GM19468 (cell line): ENCODE data around the gene CRADD.
A peak's percentile ranks its signal among the peaks of the same experiment; 100 is the strongest.

Source experiments
- ATAC-seq: cut with Tn5 transposase; IDR thresholded peaks from one replicate; pipeline ENCODE4 v1.9.1; 2021; ENCODE audit warnings: mild to moderate bottlenecking, moderate library complexity, moderate number of reproducible peaks; ENCODE audit not compliant: unreplicated experiment; ENCODE audit errors: extremely low read depth

Gene CRADD

DNA sequence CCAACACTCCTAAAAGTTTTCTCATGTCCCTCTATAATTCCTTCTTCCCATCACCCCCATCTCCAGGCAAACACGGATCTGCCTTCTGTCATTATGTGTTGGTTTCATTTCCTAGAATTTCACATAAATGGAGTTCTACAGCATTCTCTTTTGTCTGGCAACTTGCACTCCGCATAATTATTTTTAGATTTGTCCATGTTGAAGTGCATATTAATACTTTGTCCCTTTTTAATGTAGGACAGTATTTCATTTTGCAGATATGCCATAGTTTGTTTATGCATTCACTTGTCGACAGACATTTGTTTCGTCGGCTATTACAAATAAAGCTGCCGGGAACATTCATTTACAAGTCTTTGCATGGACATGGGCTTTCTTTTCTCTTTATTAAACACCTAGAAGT is 150.0 kb downstream of the CRADD start:
- no peak for ATAC-seq

DNA sequence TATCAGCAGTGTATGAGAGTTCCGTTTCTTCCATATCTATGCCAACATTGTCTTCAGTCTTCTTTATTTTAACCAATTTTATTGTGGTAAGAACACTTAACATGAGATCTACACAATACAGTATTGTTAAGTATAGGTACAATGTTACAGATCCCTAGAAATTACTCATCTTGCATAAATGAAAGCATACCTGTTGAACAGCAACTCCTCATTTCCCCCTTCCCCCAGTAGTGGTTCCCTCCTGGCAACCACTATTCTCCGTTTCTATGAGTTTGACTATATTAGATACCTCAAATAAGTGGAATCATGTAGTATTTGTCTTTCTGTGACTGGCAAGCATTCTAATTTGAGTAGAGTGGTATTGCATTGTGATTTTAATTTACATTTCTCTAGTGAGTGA is 150.5 kb downstream of the CRADD start:
- no peak for ATAC-seq

DNA sequence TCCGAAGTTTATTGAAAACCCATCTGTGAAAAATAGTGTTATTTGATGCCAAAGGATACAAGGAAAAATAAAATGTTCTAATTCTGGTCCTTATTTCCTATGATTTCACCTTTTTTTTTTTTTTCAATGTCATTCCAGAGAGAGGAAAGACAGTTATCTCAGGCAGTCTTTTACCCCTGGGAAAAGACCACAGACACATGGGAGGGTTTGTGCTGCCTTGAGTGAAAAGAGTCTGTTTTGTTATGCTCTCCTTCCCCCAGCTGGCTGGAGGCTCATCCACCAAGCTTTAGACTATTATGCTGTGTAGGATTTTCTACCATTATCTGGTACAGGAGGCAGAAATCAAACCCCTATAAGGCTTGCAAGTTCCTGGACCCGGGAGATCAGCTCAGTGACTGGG is 151.8 kb downstream of the CRADD start:
- ATAC-seq, result no peak

DNA sequence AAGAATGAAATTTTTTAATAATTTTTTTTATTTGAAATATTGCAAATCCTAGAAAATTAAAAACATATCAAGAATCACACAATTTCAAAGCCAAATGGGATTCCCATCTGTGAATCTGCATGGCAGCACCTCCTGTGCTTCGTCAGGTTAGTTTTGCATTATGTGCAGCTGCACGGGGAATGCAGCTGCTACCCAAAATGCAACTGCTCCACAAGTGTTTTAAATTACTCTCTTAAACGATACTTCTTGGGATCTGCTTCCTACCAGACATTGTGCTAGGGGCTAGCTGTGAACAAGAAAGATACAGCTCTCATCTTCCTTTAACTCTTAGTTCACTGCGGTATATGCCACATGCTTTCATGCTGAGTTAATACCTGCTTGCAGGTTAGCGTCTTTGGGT is 154.2 kb downstream of the CRADD start:
- ATAC-seq, result no peak

DNA sequence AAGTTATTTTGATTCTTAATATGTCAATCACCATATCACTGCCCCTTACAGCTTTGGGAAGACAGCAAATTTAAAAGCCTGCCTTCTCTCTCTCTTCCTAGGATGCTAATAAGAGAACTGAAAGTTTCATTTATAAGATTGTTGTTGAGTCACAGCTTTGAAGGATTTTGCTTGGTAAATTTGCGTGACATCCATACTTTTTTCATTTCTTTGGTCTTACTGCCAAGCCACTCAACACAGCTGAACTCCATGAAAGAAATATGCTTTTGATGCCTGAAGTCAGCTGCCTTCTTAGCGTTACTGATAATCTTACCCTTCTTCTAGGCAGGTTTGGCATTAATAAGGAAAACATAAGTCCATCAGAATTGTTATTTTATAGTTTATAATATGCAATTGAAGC is 155.0 kb downstream of the CRADD start:
- ATAC-seq, result no peak

DNA sequence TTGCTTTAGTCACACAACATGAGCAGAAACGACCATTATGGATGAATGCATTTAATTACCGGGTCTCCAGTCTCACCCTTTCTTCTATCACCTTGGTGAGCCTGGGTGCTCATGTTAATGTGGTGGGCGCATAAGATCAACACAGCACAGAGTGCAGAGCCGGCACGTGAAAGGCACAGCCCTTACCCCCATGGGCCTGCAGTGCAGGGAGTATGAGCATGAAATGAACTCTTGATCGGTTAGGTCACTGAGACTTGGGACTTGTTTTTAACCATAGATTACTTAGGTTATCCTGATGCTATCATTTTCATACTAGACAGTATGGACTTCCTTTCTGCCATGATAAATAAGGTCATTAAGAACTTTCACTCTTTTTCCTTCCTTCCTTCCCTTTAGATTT is 156.8 kb downstream of the CRADD start:
- ATAC-seq, result no peak

DNA sequence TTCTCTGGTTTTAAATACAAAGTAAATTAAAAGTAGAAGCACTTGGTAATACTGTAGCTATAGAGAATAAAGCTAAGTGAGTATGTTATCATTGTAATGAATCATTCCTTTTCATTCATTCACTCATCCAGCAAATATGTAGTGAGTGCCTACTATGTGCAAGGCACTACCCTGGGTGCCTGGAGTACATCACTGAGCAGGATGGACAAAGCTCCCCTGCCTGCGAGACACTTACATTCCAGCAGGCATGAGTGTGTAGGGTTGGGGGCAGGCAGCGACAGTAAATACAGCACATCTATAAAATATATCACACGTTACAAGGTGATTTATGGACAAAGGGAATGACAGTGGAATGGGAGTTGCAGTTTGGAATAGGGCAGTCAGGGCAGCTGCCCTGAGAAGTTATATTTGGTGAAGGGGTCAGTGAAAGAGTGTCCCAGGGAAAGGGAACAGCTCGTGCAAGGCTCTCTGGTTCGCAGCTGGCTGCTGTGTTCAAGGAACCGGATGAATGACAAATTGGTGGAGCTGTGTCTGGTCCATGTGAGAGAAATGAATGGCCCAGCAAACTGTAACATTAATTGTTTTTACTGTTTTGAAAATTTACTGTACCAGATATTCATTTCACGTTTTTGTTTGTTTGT is 159.6 kb downstream of the CRADD start:
- ATAC-seq, result no peak

DNA sequence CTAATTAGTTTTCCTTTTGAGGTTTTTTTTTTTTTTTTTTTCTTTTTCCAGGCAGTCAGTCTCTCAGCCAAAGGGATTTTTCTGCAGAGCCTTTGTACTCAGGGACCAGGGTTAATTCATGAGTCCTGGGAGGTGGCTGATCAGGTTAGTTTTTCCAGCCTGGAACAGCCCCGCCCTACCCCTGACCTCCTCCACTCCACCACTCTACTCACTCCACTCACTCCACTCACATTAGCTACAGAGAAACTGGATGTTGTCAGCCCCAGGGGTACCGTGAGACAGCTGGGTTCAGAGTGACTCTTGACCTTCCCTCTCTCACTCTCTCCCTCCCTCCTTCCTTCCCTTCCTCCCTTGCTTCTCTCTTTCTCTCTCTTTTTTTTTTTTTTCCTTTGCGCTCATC is 161.0 kb downstream of the CRADD start:
- no peak for ATAC-seq

DNA sequence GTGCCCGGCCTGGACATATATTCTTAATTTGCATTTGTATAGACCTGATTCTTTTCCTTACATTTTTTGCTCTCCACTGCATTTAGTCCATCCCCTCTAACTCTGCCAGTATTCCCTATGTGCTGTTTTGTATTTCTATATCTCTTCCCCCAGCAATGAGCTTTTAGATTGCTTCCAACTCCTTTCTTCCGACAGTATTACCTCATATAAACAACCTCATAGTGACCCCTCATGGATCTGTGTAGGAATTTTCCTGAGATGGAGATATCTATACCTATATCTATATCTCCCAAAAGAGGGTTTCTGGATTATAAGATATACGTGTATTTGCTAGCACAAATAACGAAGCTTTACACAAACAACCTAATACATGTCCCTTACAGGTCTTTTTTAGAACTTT is 161.9 kb downstream of the CRADD start:
- ATAC-seq, result no peak

DNA sequence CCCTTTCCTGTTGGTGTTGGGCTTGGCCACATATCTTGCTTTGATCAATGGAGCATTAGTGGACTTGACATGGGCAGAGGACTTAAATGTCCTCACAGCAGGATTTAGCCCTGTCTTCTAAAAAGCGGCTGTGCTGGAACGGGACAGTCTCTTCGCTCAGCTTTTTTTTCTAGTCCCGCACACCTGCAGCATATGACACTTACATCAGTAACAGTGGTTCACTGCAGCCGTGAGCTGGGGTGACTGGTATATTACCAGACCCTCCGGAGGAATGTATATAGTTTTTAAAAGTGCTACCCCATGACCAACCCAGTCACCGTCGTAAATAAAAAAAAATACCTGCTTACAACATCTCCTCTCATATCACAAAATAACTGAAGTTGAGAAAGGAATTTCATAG is 164.5 kb downstream of the CRADD start:
- no peak for ATAC-seq

DNA sequence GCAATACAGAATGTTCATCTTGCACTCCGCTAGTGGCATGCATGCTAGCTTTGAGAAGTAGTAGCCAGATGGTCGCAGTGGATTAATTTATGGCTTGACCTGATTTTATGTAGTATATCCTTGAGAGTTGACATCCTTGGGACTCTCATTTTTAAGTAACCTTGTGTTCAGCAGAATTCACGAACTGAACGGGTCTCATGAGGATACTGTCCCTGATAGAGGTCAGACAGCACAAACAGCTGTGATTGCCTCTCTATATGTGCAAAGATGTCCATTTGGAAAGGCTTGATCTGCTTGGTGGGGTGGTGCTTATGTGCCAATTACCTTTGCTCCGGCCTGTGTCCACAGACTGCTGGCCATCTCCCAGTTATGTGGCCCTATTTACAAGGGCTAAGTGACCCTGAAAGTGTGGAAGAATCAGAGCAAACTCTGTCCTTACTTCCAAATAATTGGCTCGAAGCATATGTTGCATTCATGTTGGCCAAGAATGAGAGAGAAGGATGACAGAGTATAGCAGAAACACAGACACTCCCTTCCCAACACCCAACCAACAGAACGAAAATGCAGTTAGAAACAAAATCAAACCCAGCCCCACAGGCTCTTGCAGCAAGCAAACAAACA is 167.1 kb downstream of the CRADD start:
- ATAC-seq, result no peak

DNA sequence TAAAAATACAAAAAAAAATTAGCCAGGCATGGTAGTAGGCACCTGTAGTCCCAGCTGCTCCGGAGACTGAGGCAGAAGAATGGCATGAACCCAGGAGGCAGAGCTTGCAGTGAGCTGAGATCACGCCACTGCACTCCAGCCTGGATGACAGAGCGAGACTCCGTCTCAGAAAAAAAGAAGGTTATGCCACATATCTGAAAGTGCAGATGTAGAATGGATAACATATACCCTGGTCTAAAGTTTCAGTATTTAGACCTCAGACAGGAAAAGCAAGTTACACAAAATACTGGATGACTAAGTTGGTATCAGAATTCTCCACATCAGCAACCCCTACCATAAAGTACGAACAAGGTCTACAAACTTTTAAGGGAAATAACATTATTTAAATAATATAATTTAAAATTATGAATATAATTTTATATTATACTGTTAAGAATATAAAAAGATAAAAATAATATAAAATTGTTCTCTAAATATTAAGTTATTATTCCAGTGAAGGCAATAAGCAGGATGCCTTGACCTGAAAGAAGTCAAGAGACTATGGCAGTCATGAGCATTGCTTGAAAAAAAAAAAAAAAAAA is 169.9 kb downstream of the CRADD start:
- no peak for ATAC-seq

DNA sequence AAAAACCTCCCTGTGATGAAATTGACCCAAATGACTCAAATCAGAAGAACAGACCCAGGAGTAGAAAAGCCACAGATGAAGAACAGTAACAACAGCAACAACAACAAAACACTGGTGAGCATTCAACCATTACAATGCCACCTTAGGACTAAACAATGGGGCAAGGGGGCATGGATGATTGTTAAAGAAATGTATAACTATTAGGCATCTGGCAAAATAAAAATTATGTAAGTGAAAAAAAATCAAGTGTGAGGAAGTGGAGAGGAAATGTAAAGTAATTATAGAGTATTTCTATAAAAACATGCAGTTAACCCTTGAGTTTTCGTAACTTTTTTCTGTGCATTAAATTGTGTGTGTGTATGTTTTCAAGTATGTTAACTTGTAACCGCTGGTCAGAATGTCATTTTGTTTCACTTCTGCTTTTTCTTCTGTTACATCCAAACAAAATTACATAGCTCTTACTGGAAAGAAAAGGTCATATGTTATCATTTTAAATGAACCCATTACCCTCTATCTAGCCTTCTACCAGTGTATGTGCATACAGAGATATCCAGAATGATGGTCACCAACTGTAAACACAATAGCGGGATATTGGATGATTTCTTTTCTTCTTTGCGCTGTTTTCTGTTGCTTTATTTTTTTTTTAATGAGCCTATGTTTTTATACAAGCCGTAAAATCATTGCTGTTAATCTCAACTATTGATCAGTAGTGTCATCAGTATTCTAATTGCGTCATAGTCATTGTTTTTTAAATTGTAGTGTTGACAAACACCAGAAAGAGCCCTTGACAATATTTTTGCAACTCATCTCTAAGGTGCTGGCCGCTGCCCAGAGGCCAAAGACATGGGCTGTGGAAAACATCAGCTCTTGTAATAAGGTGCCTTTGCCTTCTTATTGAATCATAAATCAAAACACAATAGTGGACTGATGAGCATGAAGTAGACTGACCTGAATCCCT is 170.6 kb downstream of the CRADD start:
- ATAC-seq, result peak; percentile 70

DNA sequence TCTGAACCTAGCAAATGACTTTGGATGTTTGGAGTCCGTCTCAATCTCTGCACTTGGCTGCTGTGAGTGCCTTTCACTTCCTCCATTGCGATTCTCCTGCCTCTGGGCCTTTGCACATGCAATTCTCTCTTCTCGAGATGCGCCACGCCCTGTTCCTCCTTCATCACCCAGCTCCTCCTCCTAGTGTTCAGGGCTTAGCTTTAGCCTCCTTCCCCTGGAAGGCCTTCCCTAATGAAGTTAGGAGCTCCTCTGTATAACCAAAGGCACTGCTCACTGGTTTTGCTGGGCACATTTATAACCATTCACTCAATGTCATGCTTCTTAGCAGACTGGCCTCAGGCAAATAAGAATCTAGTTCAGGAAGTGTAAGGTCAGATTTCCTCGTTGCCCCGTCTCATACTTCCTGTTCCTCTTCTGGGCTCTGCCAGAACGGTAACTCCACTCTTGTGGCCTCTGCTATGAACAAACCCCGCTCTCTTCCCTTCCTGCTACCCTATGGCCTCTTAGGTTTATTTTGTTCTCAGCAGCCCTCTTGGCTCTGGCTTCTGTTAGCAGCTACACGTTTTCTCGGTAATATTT is 171.4 kb downstream of the CRADD start:
- ATAC-seq, result no peak

DNA sequence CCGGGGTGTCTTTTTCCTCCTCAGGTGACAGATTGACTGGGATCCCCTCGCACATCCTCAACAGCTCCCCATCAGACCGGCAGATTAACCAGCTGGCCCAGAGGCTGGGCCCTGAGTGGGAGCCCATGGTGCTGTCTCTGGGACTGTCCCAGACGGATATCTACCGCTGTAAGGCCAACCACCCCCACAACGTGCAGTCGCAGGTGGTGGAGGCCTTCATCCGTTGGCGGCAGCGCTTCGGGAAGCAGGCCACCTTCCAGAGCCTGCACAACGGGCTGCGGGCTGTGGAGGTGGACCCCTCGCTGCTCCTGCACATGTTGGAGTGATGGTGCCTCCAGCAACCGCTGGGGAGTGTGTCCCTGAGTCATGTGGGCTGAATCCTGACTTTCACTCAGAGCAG is 172.8 kb downstream of the CRADD start:
- ATAC-seq, result no peak

DNA sequence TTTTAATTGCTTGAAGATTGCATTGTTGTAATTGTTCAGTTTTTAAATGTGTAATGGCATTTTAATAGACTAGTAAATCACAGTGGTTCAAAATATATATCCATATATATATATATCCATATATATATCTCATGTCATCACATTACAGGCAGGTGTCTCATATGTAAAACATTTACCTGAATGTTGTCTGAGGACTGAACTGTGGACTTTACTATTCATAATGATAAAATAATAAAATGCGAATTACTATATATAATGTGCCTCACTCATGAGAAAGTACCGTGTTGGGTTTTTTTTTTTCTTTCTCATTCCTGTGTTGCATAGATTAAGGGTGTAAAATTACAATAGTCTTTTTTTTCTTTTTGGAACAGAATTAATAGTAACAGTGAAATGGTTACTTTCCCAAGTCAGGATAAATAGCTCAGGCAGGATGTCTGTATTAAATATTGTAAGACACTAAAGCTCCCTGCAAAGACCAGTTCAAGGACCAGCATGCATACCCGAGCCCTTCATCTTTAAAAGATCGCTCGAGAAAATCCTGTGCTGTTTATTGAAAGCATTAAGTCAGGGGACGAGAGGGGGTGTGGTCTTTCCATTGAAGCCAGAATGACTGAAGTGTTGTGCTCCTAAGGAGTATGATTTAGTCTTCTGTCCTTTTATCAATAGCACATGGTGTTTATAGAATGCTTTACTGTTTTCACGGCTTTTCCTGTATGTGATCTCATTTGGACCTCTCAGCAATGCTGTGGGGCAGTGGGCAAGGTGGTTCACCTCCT is 173.5 kb downstream of the CRADD start:
- ATAC-seq, result no peak

DNA sequence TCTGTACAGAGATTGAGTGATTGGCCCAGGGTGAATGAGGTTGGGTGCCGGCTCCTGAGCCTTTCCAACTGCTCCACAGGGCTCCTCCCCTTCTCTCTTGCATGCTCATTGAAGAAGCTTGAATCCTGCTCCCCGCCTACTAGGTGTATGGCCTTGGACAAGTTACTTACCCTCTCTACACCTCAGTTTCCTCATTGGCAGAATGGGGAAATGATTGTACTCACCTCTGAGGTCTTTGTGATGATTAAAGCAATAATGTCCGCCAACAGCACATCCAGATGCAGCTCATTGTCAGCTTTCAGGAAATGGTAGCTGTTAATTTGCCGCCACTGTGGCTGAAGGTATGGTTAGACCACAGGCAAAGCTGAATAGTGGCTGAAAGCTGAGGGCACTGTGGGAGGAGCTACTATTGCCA is 174.1 kb downstream of the CRADD start:
- no peak for ATAC-seq

DNA sequence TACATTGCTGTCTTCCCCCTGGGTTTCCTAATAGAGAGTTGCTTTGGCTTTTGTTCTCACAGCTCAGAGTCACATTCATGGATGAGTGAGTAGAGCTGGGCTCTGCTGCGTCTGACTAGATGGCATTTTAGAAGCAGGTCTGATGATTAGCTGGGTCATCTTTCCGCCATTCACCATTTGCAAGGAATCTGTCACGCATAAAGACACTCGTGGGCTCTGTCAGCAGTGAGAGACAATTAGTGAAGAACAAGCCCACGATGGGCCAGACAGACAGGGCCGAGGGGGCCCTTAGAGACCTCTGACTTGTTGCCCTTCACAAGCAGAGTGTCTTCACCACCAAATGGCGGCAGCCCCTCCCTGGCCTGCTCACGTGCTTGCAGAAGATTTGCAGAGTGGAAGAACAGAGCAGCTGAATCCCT is 175.0 kb downstream of the CRADD start:
- no peak for ATAC-seq

DNA sequence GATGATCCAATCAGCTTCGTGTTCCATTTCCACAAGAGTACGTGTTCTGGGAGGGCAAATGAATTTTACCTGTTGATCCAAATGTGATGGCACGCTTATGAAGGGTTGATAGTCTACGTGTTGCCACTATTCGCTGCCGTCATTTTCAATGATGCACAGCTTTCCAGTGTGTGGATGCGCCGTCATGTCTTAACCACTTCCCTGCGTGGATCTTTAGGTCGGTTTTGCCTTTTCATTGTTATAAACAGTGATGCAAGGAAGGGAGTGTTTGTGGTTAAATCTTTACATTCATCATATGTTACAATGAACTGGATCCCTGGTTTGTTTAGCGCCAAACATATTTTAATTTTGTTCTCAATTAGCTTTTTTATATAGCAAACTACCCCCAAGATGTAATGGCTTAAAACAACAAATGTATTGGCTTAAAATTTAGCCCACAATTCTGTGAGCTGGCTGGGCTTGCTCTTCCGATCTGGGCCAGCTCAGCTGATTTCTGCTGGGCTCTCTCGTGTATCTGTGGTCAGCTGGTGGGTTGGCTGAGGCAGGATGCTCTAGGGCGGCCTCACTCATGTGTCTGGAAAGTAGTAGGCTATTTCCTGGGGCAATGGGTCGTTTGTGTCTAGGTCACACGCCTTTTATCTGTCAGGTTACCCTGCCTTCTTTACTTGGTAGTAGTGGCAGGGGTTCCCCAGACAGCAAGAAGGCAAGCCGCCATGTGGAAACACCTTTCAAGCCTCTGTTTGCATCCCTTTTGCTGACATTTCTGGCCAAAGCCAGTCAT is 176.7 kb downstream of the CRADD start:
- ATAC-seq, result no peak
